ENCODE results near the gene REPS2.

- TF ChIP-seq, protein P1, sequence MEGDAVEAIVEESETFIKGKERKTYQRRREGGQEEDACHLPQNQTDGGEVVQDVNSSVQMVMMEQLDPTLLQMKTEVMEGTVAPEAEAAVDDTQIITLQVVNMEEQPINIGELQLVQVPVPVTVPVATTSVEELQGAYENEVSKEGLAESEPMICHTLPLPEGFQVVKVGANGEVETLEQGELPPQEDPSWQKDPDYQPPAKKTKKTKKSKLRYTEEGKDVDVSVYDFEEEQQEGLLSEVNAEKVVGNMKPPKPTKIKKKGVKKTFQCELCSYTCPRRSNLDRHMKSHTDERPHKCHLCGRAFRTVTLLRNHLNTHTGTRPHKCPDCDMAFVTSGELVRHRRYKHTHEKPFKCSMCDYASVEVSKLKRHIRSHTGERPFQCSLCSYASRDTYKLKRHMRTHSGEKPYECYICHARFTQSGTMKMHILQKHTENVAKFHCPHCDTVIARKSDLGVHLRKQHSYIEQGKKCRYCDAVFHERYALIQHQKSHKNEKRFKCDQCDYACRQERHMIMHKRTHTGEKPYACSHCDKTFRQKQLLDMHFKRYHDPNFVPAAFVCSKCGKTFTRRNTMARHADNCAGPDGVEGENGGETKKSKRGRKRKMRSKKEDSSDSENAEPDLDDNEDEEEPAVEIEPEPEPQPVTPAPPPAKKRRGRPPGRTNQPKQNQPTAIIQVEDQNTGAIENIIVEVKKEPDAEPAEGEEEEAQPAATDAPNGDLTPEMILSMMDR (conservative IDR thresholded peaks at IDR 0.05; ENCODE audit: low read length) = no peak
- no peak for TF ChIP-seq EZH2phosphoT487 (IDR thresholded peaks at IDR 0.05; ENCODE audit: borderline replicate concordance, low read depth, low read length)
These were observed 139.9 kb downstream of the REPS2 start for GRCh38 chrX:17086317-17086716.
